IPS-20b (cell line): ENCODE data around the gene NELL1.

ENCODE experiments used
- H3K27ac ChIP-seq: one replicate; pipeline ENCODE4 v1.5.1; 2013; ENCODE audit warnings: low read length
- H3K27me3 ChIP-seq: 2 replicates; pipeline ENCODE4 v1.6.1; 2013; ENCODE audit warnings: mild to moderate bottlenecking, low read length, inconsistent platforms; ENCODE audit not compliant: insufficient read depth
- H3K36me3 ChIP-seq: 2 replicates; pipeline ENCODE4 v1.6.1; 2013; ENCODE audit warnings: low read depth, mild to moderate bottlenecking, inconsistent platforms, low read length, moderate library complexity; ENCODE audit not compliant: insufficient read depth
- H3K4me1 ChIP-seq: 2 replicates; pipeline ENCODE4 v1.6.1; 2013; ENCODE audit warnings: mild to moderate bottlenecking, control low read depth, inconsistent platforms, low read length, moderate library complexity; ENCODE audit not compliant: insufficient read depth
- H3K4me3 ChIP-seq: 2 replicates; pipeline ENCODE4 v1.5.1; 2013; ENCODE audit warnings: mild to moderate bottlenecking, low read length, inconsistent platforms
- H3K9ac ChIP-seq: 2 replicates; pipeline ENCODE4 v1.6.1; 2013; ENCODE audit warnings: low read depth, mild to moderate bottlenecking, inconsistent platforms, low read length, moderate library complexity
- H3K9me3 ChIP-seq: 2 replicates; pipeline ENCODE4 v1.6.1; 2013; ENCODE audit warnings: mild to moderate bottlenecking, low read depth, low read length, inconsistent platforms; ENCODE audit not compliant: insufficient read depth

NELL1 gene

GRCh38 chr11:21588754-21589153 lies 919.4 kb downstream of the NELL1 start:
- Histone ChIP-seq H3K9me3 (no peaks in the 10 kb centered on the region), H3K27ac (no peak overlapping the region), H3K4me1 (no peaks in the 10 kb centered on the region), H3K36me3 (no peaks in the 10 kb centered on the region), H3K27me3 (no peaks in the 10 kb centered on the region), H3K4me3 (no peak overlapping the region), H3K9ac (no peak overlapping the region)

- Histone ChIP-seq H3K9me3 (no peaks in the 10 kb centered on the region), H3K27ac (no peak overlapping the region), H3K36me3 (no peaks in the 10 kb centered on the region), H3K4me1 (no peaks in the 10 kb centered on the region), H3K4me3 (no peak overlapping the region), H3K9ac (no peak overlapping the region), H3K27me3 (no peaks in the 10 kb centered on the region)
Observed at GRCh38 chr11:21602699-21603098, 933.3 kb downstream of the NELL1 start.

- Histone ChIP-seq H3K9me3 (no peaks in the 10 kb centered on the region), H3K4me3 (no peak overlapping the region), H3K9ac (no peak overlapping the region), H3K27me3 (no peaks in the 10 kb centered on the region), H3K4me1 (no peaks in the 10 kb centered on the region), H3K36me3 (no peaks in the 10 kb centered on the region), H3K27ac (no peak overlapping the region)
Observed at GRCh38 chr11:21603886-21604285, 934.5 kb downstream of the NELL1 start.

- H3K36me3 ChIP-seq: no peaks in the 10 kb centered on the region
- no peaks in the 10 kb centered on the region for H3K27me3 ChIP-seq
- no peak overlapping the region for H3K27ac ChIP-seq
Observed at GRCh38 chr11:21604564-21604963, 935.2 kb downstream of the NELL1 start.

GRCh38 chr11:21612326-21612725 lies 942.9 kb downstream of the NELL1 start:
- Histone ChIP-seq H3K4me1 (no peaks in the 10 kb centered on the region), H3K36me3 (no peaks in the 10 kb centered on the region), H3K27me3 (no peaks in the 10 kb centered on the region), H3K9me3 (no peaks in the 10 kb centered on the region), H3K27ac (no peak overlapping the region), H3K4me3 (no peak overlapping the region), H3K9ac (no peak overlapping the region)

More at GRCh38 chr11:21604564-21604963, 935.2 kb downstream of the NELL1 start:
- Histone ChIP-seq H3K9ac (no peak overlapping the region), H3K4me1 (no peaks in the 10 kb centered on the region), H3K9me3 (no peaks in the 10 kb centered on the region), H3K4me3 (no peak overlapping the region)

GRCh38 chr11:21614961-21615360 lies 945.6 kb downstream of the NELL1 start:
- no peak overlapping the region for H3K9ac ChIP-seq
- no peaks in the 10 kb centered on the region for H3K9me3 ChIP-seq
- H3K4me3 ChIP-seq: no peak overlapping the region
- H3K36me3 ChIP-seq: no peaks in the 10 kb centered on the region
- H3K4me1 ChIP-seq: no peaks in the 10 kb centered on the region
- no peaks in the 10 kb centered on the region for H3K27me3 ChIP-seq
- H3K27ac ChIP-seq: no peak overlapping the region

GRCh38 chr11:21615955-21616371 lies 946.6 kb downstream of the NELL1 start:
- Histone ChIP-seq H3K4me1 (no peaks in the 10 kb centered on the region), H3K9me3 (no peaks in the 10 kb centered on the region), H3K4me3 (no peak overlapping the region), H3K9ac (no peak overlapping the region), H3K27ac (no peak overlapping the region), H3K36me3 (no peaks in the 10 kb centered on the region), H3K27me3 (no peaks in the 10 kb centered on the region)

GRCh38 chr11:21622566-21622965 lies 953.2 kb downstream of the NELL1 start:
- Histone ChIP-seq H3K36me3 (no peaks in the 10 kb centered on the region), H3K9ac (no peak overlapping the region), H3K27me3 (no peaks in the 10 kb centered on the region), H3K9me3 (no peaks in the 10 kb centered on the region), H3K4me1 (no peaks in the 10 kb centered on the region), H3K4me3 (no peak overlapping the region), H3K27ac (no peak overlapping the region)

GRCh38 chr11:21622995-21623394 lies 953.6 kb downstream of the NELL1 start:
- Histone ChIP-seq H3K27me3 (no peaks in the 10 kb centered on the region), H3K9ac (no peak overlapping the region)

More at GRCh38 chr11:21622995-21623394, 953.6 kb downstream of the NELL1 start:
- no peaks in the 10 kb centered on the region for H3K9me3 ChIP-seq
- no peak overlapping the region for H3K27ac ChIP-seq
- no peak overlapping the region for H3K4me3 ChIP-seq
- H3K36me3 ChIP-seq: no peaks in the 10 kb centered on the region
- no peaks in the 10 kb centered on the region for H3K4me1 ChIP-seq
